Measurements from ENCODE around the gene KRT81.

The KRT81 gene

GRCh38 chr12:52291267-52291935, at the start of gene KRT81:
TSS of gene KRT81 (minus strand) at chr12:52291534. CDS start at chr12:52291465, 69 bp downstream.
- no peak for TF ChIP-seq CTCF (IDR thresholded peaks at IDR 0.05; ENCODE audit: low read depth, low read length)
- no peak for DNase-seq (ENCODE audit: low read depth, low spot score)
- in situ Hi-C loops (cut with HindIII; ENCODE audit: low sequenced_read_pairs): no loop called here
- H3K4me3 ChIP-seq (ENCODE audit: low read depth, low read length): no peak within 1 kb of the TSS

- DNase-seq (ENCODE audit: low read depth, low spot score): no peak
- in situ Hi-C loops (cut with HindIII; ENCODE audit: low sequenced_read_pairs): no loop called here
- TF ChIP-seq CTCF (IDR thresholded peaks at IDR 0.05; ENCODE audit: low read depth, low read length): no peak
- no peak overlapping the region for H3K4me3 ChIP-seq (ENCODE audit: low read depth, low read length)
These were observed 47.1 kb upstream of the KRT81 start for GRCh38 chr12:52338241-52338960.

GRCh38 chr12:52337054-52337453, 45.7 kb upstream of the KRT81 start:
- DNase-seq (ENCODE audit: low read depth, low spot score): no peak
- TF ChIP-seq CTCF (IDR thresholded peaks at IDR 0.05; ENCODE audit: low read depth, low read length): no peak
- in situ Hi-C loops (cut with HindIII; ENCODE audit: low sequenced_read_pairs): no loop called here
- no peak overlapping the region for H3K4me3 ChIP-seq (ENCODE audit: low read depth, low read length)

DNA sequence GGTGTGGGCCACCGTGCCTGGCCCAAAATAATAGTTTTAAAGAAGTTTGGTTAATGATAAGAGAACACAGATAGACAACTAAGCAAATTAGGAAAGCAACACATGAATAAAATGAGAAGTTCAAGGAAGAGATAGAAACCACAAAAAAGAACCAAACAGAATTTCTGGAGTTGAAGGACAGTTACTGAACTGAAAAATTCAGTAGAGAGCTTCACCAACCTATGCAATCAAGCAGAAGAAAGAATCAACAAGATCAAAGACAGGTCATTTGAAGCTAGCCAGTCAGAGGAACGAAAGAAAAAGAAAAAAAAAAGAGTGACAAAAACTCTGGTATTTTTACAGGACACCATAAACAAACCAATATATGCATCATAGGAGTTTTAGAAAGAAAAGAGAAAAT, 45.3 kb upstream of the KRT81 start:
- DNase-seq (ENCODE audit: low read depth, low spot score): no peak
- no peak overlapping the region for H3K4me3 ChIP-seq (ENCODE audit: low read depth, low read length)
- in situ Hi-C loops (cut with HindIII; ENCODE audit: low sequenced_read_pairs): no loop called here
- no peak for TF ChIP-seq CTCF (IDR thresholded peaks at IDR 0.05; ENCODE audit: low read depth, low read length)

DNA sequence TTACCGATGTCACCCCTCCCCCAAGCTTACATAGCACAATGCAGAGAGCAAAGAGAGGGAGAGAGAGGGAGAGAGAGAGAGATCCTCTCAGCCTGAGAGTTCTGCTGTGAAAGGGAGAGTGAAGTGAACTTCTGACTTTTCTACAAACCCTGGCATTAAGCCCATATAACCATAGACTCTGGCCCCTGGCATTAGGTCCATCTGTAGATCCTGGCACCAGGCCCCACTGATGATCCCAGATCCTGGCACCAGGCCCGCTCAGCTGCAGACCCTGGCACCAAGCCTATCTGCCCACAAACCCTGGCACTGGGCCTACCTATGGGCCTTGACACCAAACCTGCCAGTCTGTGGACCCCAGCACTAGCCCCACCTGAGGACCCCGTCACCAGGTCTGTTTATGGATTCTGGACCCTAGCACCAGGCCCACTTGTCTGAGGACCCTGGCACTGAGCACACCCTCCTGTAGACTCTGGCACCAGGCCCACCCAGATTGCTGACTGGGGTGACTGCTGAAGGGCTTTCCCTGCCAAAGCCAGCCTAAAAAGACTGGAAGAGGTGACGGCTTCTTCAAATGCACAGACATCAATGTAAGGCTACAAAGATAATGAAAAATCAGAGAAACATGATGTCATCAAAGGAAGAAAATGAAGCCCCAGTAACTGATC, 44.4 kb upstream of the KRT81 start:
- in situ Hi-C loops (cut with HindIII; ENCODE audit: low sequenced_read_pairs): no loop called here
- no peak overlapping the region for H3K4me3 ChIP-seq (ENCODE audit: low read depth, low read length)
- no peak for DNase-seq (ENCODE audit: low read depth, low spot score)
- TF ChIP-seq CTCF (IDR thresholded peaks at IDR 0.05; ENCODE audit: low read depth, low read length): no peak

DNA sequence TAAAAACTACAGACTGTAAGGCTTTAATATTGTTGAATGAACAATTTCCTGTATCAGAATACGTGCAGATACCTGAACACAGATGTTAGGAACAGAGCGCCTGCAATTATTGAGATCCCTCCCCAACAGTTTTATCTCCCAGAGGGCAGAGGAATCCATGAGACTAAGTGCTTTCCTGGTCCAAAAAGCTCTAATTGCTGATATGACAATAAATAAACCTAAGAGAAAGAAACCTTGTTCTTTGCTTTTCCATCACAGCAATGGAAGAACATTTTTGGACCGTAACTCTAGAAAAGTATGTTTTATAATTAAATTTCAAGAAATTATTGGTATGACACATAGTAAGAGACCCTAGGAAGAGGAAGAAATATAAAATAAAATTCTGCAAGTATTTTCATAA, 42.9 kb upstream of the KRT81 start:
- in situ Hi-C loops (cut with HindIII; ENCODE audit: low sequenced_read_pairs): no loop called here
- no peak for TF ChIP-seq CTCF (IDR thresholded peaks at IDR 0.05; ENCODE audit: low read depth, low read length)
- no peak overlapping the region for H3K4me3 ChIP-seq (ENCODE audit: low read depth, low read length)
- DNase-seq (ENCODE audit: low read depth, low spot score): no peak
